HFF-Myc (cell line): ENCODE results near the gene ANKRD37.

Experiments
- DNase-seq: peaks from one replicate; pipeline ENCODE4 v3.0.0-alpha.2; 2011; ENCODE audit warnings: low read depth; ENCODE audit errors: extremely low read depth
- H3K4me3 ChIP-seq: replicated peaks from 2 replicates; pipeline ENCODE4 v1.5.1; 2011; ENCODE audit warnings: low read depth, mild to moderate bottlenecking, control low read depth, low read length
- TF ChIP-seq, protein P1 (sequence below): IDR thresholded peaks from 2 replicates; pipeline ENCODE4 v1.5.1; 2012; ENCODE audit warnings: mild to moderate bottlenecking, low read depth, low read length, control low read depth; ENCODE audit errors: missing control alignments

ANKRD37 gene

GRCh38 chr4:185395956-185396723 is 501 bp upstream of the ANKRD37 start:
- peak overlapping the region; percentile 64 for H3K4me3 ChIP-seq
- TF ChIP-seq, protein P1, sequence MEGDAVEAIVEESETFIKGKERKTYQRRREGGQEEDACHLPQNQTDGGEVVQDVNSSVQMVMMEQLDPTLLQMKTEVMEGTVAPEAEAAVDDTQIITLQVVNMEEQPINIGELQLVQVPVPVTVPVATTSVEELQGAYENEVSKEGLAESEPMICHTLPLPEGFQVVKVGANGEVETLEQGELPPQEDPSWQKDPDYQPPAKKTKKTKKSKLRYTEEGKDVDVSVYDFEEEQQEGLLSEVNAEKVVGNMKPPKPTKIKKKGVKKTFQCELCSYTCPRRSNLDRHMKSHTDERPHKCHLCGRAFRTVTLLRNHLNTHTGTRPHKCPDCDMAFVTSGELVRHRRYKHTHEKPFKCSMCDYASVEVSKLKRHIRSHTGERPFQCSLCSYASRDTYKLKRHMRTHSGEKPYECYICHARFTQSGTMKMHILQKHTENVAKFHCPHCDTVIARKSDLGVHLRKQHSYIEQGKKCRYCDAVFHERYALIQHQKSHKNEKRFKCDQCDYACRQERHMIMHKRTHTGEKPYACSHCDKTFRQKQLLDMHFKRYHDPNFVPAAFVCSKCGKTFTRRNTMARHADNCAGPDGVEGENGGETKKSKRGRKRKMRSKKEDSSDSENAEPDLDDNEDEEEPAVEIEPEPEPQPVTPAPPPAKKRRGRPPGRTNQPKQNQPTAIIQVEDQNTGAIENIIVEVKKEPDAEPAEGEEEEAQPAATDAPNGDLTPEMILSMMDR: no peak

DNA sequence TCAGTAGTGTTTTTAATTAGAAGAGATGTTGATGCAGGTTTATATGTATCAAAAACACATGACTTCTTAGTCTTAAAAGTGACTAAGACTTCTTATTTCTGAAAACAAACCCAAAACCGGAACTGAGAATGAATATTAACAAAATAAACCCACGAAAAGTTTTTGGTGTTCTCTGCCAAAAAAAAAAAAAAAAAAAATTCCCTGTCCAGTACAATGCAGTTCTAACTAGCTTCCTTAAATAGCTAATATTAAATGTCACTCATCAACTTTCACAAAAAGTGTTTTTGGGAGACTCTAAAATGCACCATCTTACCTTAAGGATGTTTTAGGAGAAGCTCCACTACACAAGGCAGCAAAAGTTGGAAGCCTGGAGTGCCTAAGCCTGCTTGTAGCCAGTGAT is 2.0 kb downstream of the ANKRD37 start:
- TF ChIP-seq, protein P1: no peak
- no peak overlapping the region for H3K4me3 ChIP-seq
- DNase-seq: no peak

More at GRCh38 chr4:185395956-185396723, 501 bp upstream of the ANKRD37 start:
- peak; percentile 82 for DNase-seq

DNA sequence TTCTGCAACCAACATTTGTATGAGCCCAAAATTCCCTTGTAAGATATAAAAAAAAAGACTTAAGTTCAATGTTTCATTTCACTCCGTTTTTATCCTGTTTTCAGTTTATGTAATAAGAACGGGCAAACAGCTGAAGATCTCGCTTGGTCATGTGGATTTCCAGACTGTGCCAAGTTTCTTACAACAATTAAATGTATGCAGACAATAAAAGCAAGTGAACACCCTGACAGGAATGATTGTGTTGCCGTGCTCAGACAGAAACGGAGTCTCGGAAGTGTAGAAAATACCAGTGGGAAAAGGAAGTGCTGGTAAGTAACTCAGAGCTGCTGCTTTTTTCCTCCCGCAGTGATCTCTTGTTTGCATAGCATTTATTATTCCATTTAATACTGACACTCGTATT is 2.8 kb downstream of the ANKRD37 start:
- H3K4me3 ChIP-seq: no peak overlapping the region
- TF ChIP-seq, protein P1: no peak
- DNase-seq: no peak

DNA sequence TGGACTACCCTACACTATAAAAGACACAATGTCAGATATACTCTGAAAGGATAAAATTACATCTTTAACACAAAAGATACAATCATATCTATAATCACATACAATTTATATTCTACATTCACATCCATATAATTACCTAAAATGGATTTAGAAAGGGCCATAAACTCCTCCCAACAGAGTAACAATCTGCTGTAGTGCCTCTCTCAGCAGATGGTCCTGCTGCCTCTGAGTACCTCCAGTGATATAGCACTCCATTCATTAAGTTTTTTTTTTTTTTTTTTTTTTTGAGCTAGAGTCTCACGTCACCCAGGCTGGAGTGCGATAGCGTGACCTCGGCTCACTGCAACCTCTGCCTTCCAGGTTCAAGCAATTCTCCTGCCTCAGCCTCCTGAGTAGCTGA is 7.4 kb downstream of the ANKRD37 start:
- DNase-seq: no peak
- TF ChIP-seq, protein P1: no peak
- H3K4me3 ChIP-seq: no peak overlapping the region

GRCh38 chr4:185405296-185405999 is 8.8 kb downstream of the ANKRD37 start:
- H3K4me3 ChIP-seq: no peak overlapping the region
- TF ChIP-seq, protein P1: no peak
- DNase-seq: no peak

- H3K4me3 ChIP-seq: no peak overlapping the region
- TF ChIP-seq, protein P1: no peak
- DNase-seq: no peak
Measured at GRCh38 chr4:185408432-185408831, 11.8 kb downstream of the ANKRD37 start.
